ENCODE results near the gene BAIAP3. TPM values are rescaled to one million over a fixed set of nuclear protein-coding genes. Genes with fewer than 3 reads are reported as not detected.

BAIAP3 gene
- total and polyA plus RNA-seq, 10 of the 15 experiments (the other 5 are each of a cell fraction or from before 2014, with no cell fraction given): 0.03 to 0.56 (median 0.17) TPM; not detected in 3

DNA sequence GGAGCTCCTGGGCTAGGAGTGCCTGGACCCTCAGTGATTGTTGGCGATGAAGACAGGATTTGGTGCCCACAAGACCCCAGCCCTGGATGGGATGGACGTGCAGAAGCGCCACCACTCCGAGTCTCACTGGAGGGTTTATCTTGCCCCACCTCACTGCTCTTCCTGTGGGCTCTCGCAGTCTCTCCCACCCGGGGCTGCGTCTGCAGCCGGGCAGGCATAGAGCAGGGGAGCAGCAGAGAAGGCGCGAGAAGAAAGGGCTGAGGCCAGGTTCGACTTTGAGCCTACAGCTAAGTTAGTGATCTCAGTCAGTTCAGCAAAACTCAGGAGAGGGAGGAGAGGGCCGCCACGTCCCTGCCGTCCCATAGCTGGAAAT lies 17.4 kb upstream of the BAIAP3 start:
- Histone ChIP-seq H3K9ac (ENCODE audit: control insufficient read depth, insufficient read depth, low read length) (no peak overlapping the region), H3K9me3 (replicated peaks; ENCODE audit: control insufficient read depth, insufficient read depth, low read length) (no peaks in the 10 kb centered on the region), H3K4me3 (no peak overlapping the region), H2AFZ (ENCODE audit: control insufficient read depth, low read depth, low read length) (no peak overlapping the region), H4K20me1 (ENCODE audit: control insufficient read depth, insufficient read depth) (peaks cover 30% of the 10 kb centered on the region), H3K79me2 (ENCODE audit: control insufficient read depth, insufficient read depth, low read length) (peaks cover 40% of the 10 kb centered on the region), H3K36me3 (ENCODE audit: control insufficient read depth in 2 of 2, insufficient read depth in 2 of 2, low read length in 1 of 2) (peaks cover 40 to 67% of the 10 kb centered on the region in 2 experiments), H3K27ac (ENCODE audit: control insufficient read depth, insufficient read depth) (no peak overlapping the region), H3K4me1 (ENCODE audit: control insufficient read depth, insufficient read depth, low read length) (peaks cover 7% of the 10 kb centered on the region), H3K27me3 (replicated peaks in 1 of 2; ENCODE audit: control insufficient read depth in 2 of 2, insufficient read depth in 2 of 2, low read length in 1 of 2) (no peaks in the 10 kb centered on the region), H3K4me2 (ENCODE audit: control insufficient read depth, insufficient read depth) (no peak overlapping the region)
- ATAC-seq (no peak), FAIRE-seq (no peak), DNase-seq (ENCODE audit: low read depth, low spot score) (no peak)
- in situ Hi-C loops (cut with MboI): no loop called here
- TF ChIP-seq RAD51 (IDR thresholded peaks at IDR 0.05): no peak
- TF ChIP-seq, protein P1, sequence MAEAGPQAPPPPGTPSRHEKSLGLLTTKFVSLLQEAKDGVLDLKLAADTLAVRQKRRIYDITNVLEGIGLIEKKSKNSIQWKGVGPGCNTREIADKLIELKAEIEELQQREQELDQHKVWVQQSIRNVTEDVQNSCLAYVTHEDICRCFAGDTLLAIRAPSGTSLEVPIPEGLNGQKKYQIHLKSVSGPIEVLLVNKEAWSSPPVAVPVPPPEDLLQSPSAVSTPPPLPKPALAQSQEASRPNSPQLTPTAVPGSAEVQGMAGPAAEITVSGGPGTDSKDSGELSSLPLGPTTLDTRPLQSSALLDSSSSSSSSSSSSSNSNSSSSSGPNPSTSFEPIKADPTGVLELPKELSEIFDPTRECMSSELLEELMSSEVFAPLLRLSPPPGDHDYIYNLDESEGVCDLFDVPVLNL (IDR thresholded peaks at IDR 0.05; ENCODE audit: low read depth, low read length): no peak
- TF ChIP-seq, protein P2, sequence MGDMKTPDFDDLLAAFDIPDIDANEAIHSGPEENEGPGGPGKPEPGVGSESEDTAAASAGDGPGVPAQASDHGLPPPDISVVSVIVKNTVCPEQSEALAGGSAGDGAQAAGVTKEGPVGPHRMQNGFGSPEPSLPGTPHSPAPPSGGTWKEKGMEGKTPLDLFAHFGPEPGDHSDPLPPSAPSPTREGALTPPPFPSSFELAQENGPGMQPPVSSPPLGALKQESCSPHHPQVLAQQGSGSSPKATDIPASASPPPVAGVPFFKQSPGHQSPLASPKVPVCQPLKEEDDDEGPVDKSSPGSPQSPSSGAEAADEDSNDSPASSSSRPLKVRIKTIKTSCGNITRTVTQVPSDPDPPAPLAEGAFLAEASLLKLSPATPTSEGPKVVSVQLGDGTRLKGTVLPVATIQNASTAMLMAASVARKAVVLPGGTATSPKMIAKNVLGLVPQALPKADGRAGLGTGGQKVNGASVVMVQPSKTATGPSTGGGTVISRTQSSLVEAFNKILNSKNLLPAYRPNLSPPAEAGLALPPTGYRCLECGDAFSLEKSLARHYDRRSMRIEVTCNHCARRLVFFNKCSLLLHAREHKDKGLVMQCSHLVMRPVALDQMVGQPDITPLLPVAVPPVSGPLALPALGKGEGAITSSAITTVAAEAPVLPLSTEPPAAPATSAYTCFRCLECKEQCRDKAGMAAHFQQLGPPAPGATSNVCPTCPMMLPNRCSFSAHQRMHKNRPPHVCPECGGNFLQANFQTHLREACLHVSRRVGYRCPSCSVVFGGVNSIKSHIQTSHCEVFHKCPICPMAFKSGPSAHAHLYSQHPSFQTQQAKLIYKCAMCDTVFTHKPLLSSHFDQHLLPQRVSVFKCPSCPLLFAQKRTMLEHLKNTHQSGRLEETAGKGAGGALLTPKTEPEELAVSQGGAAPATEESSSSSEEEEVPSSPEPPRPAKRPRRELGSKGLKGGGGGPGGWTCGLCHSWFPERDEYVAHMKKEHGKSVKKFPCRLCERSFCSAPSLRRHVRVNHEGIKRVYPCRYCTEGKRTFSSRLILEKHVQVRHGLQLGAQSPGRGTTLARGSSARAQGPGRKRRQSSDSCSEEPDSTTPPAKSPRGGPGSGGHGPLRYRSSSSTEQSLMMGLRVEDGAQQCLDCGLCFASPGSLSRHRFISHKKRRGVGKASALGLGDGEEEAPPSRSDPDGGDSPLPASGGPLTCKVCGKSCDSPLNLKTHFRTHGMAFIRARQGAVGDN (IDR thresholded peaks at IDR 0.05): no peak
- TF ChIP-seq, protein P3, sequence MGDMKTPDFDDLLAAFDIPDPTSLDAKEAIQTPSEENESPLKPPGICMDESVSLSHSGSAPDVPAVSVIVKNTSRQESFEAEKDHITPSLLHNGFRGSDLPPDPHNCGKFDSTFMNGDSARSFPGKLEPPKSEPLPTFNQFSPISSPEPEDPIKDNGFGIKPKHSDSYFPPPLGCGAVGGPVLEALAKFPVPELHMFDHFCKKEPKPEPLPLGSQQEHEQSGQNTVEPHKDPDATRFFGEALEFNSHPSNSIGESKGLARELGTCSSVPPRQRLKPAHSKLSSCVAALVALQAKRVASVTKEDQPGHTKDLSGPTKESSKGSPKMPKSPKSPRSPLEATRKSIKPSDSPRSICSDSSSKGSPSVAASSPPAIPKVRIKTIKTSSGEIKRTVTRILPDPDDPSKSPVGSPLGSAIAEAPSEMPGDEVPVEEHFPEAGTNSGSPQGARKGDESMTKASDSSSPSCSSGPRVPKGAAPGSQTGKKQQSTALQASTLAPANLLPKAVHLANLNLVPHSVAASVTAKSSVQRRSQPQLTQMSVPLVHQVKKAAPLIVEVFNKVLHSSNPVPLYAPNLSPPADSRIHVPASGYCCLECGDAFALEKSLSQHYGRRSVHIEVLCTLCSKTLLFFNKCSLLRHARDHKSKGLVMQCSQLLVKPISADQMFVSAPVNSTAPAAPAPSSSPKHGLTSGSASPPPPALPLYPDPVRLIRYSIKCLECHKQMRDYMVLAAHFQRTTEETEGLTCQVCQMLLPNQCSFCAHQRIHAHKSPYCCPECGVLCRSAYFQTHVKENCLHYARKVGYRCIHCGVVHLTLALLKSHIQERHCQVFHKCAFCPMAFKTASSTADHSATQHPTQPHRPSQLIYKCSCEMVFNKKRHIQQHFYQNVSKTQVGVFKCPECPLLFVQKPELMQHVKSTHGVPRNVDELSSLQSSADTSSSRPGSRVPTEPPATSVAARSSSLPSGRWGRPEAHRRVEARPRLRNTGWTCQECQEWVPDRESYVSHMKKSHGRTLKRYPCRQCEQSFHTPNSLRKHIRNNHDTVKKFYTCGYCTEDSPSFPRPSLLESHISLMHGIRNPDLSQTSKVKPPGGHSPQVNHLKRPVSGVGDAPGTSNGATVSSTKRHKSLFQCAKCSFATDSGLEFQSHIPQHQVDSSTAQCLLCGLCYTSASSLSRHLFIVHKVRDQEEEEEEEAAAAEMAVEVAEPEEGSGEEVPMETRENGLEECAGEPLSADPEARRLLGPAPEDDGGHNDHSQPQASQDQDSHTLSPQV (IDR thresholded peaks at IDR 0.05): no peak
- TF ChIP-seq SUZ12 (IDR thresholded peaks at IDR 0.05; ENCODE audit: unreplicated experiment): no peak
- no peak for TF ChIP-seq PML (IDR thresholded peaks at IDR 0.05; ENCODE audit: low read length)
- CTCF ChIA-PET: no interaction called here
- 88% methylated on average over 14 of the region's 14 CpGs for WGBS (ENCODE audit: insufficient coverage, insufficient replicate concordance, low lambda C conversion rate, missing lambda C conversion rate)
- SMC1A ChIA-PET (ENCODE audit: uncharacterized antibody, unreplicated experiment): no interaction called here
- POLR2A ChIA-PET: interaction anchor here (1.1 kb wide), 1 partner anchor 10 kb away, joined by 3 read pairs; no protein-coding TSS in a partner anchor
- BruUV-seq (replicated peaks): no TSS peak
- intact Hi-C loops (cut with micrococcal nuclease; ENCODE audit: unreplicated experiment): no loop called here
- RAD21 ChIA-PET (ENCODE audit: unreplicated experiment): no interaction called here
